GM12872 (cell line): ENCODE data around the gene FMN1.

ENCODE experiments used
- CTCF ChIP-seq: IDR thresholded peaks from 3 replicates; pipeline ENCODE4 v1.5.1; 2011; ENCODE audit warnings: low read depth, mild to moderate bottlenecking, low read length, moderate library complexity; ENCODE audit not compliant: insufficient read depth

Gene FMN1

GRCh38 chr15:33111041-33111451, 83.5 kb downstream of the FMN1 start:
- TF ChIP-seq CTCF, result no peak

DNA sequence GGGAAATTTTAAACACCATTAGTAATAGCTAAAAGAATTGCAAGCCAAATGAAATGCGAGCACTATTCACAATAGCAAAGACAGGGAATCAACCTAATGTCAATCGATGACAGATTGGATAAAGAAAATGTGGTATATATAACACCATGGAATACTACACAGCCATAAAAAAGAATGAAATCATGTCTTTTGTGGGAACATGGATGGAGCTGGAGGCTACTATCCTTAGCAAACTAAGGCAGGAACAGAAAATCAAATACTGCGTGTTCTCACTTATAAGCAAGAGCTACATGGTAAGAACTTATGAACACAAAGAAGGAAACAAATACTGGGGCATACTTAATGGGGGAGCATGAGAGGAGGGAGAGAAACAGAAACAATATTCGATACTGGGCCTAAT, 85.2 kb downstream of the FMN1 start:
- TF ChIP-seq CTCF, result no peak

GRCh38 chr15:33108518-33108917, 86.0 kb downstream of the FMN1 start:
- TF ChIP-seq CTCF, result no peak

DNA sequence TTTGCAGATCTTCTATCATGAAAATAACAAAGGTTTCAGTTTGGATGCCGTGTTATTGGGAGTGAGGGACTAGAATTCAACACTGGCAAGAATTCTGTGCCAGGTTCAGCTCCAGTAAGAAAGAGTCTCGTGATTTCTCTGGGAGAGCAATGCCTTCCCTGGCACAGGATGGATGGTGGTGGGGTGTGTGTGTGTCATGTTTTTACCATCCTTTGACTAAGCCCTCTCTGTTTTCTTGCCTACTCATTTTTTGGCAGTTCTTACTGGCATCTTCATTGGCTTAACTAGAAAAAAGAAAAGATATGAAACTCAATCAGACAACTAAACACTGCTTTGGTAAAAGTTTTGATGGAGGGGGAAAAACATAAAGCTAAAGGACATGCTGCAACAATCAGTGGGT, 86.6 kb downstream of the FMN1 start:
- TF ChIP-seq CTCF, result no peak

- no peak for TF ChIP-seq CTCF
Observed at GRCh38 chr15:33104212-33104611, 90.3 kb downstream of the FMN1 start.

DNA sequence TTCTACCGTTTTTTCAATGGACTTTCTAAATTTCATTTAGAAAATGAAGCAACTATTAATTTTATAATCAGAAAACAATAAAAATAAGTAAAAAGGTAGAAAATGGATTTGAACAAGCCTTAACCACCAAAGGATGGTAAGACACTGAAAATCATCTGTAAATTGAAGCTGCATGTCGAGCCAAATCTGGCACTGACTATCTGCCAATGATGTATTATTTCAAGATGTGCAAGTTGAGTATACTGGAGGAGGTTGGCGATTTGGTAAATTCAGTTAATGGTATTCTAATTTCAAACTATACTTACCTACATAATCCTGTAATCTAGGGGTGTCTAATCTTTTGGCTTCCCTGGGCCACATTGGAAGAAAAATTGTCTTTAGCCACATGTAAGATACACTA, 93.5 kb downstream of the FMN1 start:
- no peak for TF ChIP-seq CTCF

DNA sequence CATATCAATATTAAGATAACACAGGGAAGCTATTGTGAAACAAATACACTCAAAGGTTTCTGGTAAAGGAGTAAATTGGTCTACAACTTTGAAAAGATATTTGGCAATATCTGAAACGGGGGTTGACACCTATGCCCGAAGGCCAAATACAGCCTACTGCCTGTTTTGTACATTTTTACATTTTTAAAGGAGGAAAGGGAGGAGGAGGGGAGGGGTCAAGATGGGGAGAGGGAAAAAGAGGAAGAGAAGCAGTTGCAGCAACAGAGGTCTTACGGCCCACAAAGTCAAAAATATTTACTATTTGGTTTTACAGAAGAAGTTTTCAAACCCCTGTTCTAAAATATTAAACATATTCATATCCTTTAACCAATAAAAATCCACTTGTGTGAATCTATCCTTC, 94.2 kb downstream of the FMN1 start:
- no peak for TF ChIP-seq CTCF

DNA sequence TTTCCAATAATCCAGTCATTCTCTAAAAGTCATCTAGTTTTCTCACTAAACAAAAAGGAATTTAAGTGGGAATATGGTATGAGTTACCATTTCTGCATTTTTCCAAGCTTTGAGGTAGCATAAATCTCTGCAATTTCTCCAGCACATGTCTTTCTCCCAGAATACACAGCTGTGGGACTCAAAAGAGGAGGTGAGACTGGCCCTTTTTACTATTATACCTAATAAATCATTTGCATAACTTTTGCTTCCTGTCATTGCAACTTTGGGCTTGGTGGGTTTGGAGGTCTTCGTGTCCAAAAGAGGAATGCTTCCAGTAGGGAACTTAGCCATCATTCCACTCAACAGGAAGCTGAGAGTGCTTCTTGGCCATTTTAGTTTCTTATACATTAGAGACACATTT, 94.8 kb downstream of the FMN1 start:
- no peak for TF ChIP-seq CTCF
